SK-N-SH (cell line): ENCODE measurements around the gene GRIN2C. TPM values are rescaled to one million over a fixed set of nuclear protein-coding genes. Genes with fewer than 3 reads are reported as not detected.

Source experiments
- CTCF ChIA-PET: fragments of 300-600, 350-600 bp; formaldehyde crosslinking; extraction: SDS; loops from one replicate; lab custom pipeline; 2021; lab: Yijun Ruan, JAX
- POLR2A ChIA-PET: fragments of 350-600 bp; sonication (Branson Sonifier 250); formaldehyde crosslinking; extraction: SDS; loops from one replicate; lab custom pipeline; 2020; ENCODE audit warnings: antibody characterized with exemption, inconsistent platforms; lab: Yijun Ruan, JAX
- DNase-seq: peaks from one replicate; pipeline ENCODE4 v3.0.0; 2012
- H2AFZ ChIP-seq: fragments of 200-600 bp; sonication (generic); 2 replicates; pipeline ENCODE4 v1.8.1; 2016; ENCODE audit warnings: antibody characterized with exemption, mild to moderate bottlenecking, low read depth
- H3F3A ChIP-seq: fragments of 200-600 bp; sonication (generic); replicated peaks from 2 replicates; pipeline ENCODE3; 2016; ENCODE audit warnings: antibody characterized with exemption, mild to moderate bottlenecking; ENCODE audit not compliant: insufficient read depth
- H3K27ac ChIP-seq, 2 experiments: fragments of 200-500 bp in 1 of 2; fragments of 200-600 bp in 1 of 2; sonication (Bioruptor generic) in 1 of 2; sonication (generic), shearing (Covaris generic) in 1 of 2; 2 replicates each; pipeline versions ENCODE4 v1.5.1 to v1.6.1; 2014 to 2016; ENCODE audit warnings: low read depth in 2 of 2, inconsistent platforms in 1 of 2, low read length in 1 of 2, mild to moderate bottlenecking in 1 of 2, mixed read lengths in 1 of 2
- H3K27me3 ChIP-seq: fragments of 200-600 bp; sonication (generic), shearing (Covaris generic); 2 replicates; pipeline ENCODE4 v1.6.1; 2016; ENCODE audit warnings: mixed run types; ENCODE audit not compliant: insufficient read depth
- H3K36me3 ChIP-seq, 2 experiments: fragments of 200-500 bp in 1 of 2; fragments of 200-600 bp in 1 of 2; sonication (Bioruptor generic) in 1 of 2; sonication (generic) in 1 of 2; replicated peaks in 1 of 2; 2 replicates each; pipeline versions ENCODE3 to v1.5.1; 2014 to 2016; ENCODE audit warnings: low read length in 1 of 2, mild to moderate bottlenecking in 1 of 2; ENCODE audit not compliant: insufficient read depth in 2 of 2, control insufficient read depth in 1 of 2
- H3K4me1 ChIP-seq, 2 experiments: fragments of 200-500 bp in 1 of 2; fragments of 200-600 bp in 1 of 2; sonication (Bioruptor generic) in 1 of 2; sonication (generic), shearing (Covaris generic) in 1 of 2; 2 replicates each; pipeline versions ENCODE4 v1.5.1 to v1.6.1; 2014 to 2016; ENCODE audit warnings: low read depth in 1 of 2, low read length in 1 of 2, mixed run types in 1 of 2; ENCODE audit not compliant: insufficient read depth in 2 of 2, control insufficient read depth in 1 of 2
- H3K4me2 ChIP-seq: fragments of 200-600 bp; sonication (generic), shearing (Covaris generic); 2 replicates; pipeline ENCODE4 v1.6.1; 2017; ENCODE audit warnings: mixed run types
- H3K4me3 ChIP-seq, 2 experiments: fragments of 200-500 bp in 1 of 2; fragments of 200-600 bp in 1 of 2; sonication (Bioruptor generic) in 1 of 2; sonication (generic), shearing (Covaris generic) in 1 of 2; 2 replicates each; pipeline versions ENCODE4 v1.5.1 to v1.8.1; 2014 to 2016; ENCODE audit warnings: low read depth in 2 of 2, inconsistent platforms in 1 of 2, low read length in 1 of 2, mild to moderate bottlenecking in 1 of 2, mixed read lengths in 1 of 2, moderate library complexity in 1 of 2
- H3K79me2 ChIP-seq: fragments of 200-600 bp; sonication (generic); 2 replicates; pipeline ENCODE4 v1.8.1; 2017; ENCODE audit warnings: mild to moderate bottlenecking; ENCODE audit not compliant: insufficient read depth
- H3K9ac ChIP-seq: fragments of 200-600 bp; sonication (generic); 2 replicates; pipeline ENCODE4 v1.6.1; 2017; ENCODE audit warnings: mixed run types
- H3K9me2 ChIP-seq: fragments of 200-600 bp; sonication (generic); 2 replicates; pipeline ENCODE4 v1.6.1; 2017; ENCODE audit warnings: mixed run types
- H3K9me3 ChIP-seq: fragments of 200-600 bp; sonication (generic); 2 replicates; pipeline ENCODE4 v1.6.1; 2017; ENCODE audit warnings: mixed run types, mild to moderate bottlenecking, moderate library complexity
- H4K20me1 ChIP-seq: fragments of 200-600 bp; sonication (generic); 2 replicates; pipeline ENCODE4 v1.6.1; 2017; ENCODE audit warnings: mild to moderate bottlenecking, mixed run types; ENCODE audit not compliant: insufficient read depth
- ELF1 ChIP-seq: IDR thresholded peaks from 2 replicates; pipeline ENCODE4 v1.4.0; 2012
- EP300 ChIP-seq, 2 experiments: IDR thresholded peaks; 2 replicates each; pipeline versions ENCODE4 v1.4.0 to v1.6.1; 2012; ENCODE audit warnings: borderline replicate concordance in 1 of 2, low read depth in 1 of 2, low read length in 1 of 2
- FOSL2 ChIP-seq: IDR thresholded peaks from 2 replicates; pipeline ENCODE4 v1.4.0; 2012; ENCODE audit warnings: low read depth, mild to moderate bottlenecking, moderate library complexity, borderline replicate concordance
- FOXM1 ChIP-seq: IDR thresholded peaks from 2 replicates; pipeline ENCODE4 v1.4.0; 2012; ENCODE audit warnings: low read depth, mild to moderate bottlenecking
- MEF2A ChIP-seq: IDR thresholded peaks from 2 replicates; pipeline ENCODE4 v1.4.0; 2012; ENCODE audit warnings: low read depth, borderline replicate concordance
- NFIC ChIP-seq: IDR thresholded peaks from 2 replicates; pipeline ENCODE4 v1.4.0; 2012; ENCODE audit warnings: borderline replicate concordance
- RCOR1 ChIP-seq: fragments of 150-350 bp; IDR thresholded peaks from 2 replicates; pipeline ENCODE4 v1.6.1; 2017; ENCODE audit warnings: antibody characterized with exemption, low read length
- REST ChIP-seq: IDR thresholded peaks from 2 replicates; pipeline ENCODE4 v1.6.1; 2012; ENCODE audit warnings: mild to moderate bottlenecking, low read depth, low read length, moderate library complexity
- RXRA ChIP-seq: IDR thresholded peaks from 2 replicates; pipeline ENCODE4 v1.4.0; 2012; ENCODE audit warnings: low read depth, mild to moderate bottlenecking, borderline replicate concordance
- SIN3A ChIP-seq: IDR thresholded peaks from 2 replicates; pipeline ENCODE4 v1.6.1; 2012; ENCODE audit warnings: low read depth, mild to moderate bottlenecking, low read length, moderate library complexity, borderline replicate concordance
- SMC3 ChIP-seq: IDR thresholded peaks from 2 replicates; pipeline ENCODE4 v1.6.1; 2012; ENCODE audit warnings: low read depth, low read length, improper control_type of control experiment
- TAF1 ChIP-seq: IDR thresholded peaks from 2 replicates; pipeline ENCODE4 v1.6.1; 2012; ENCODE audit warnings: low read depth, mild to moderate bottlenecking, low read length, moderate library complexity, borderline replicate concordance
- TCF12 ChIP-seq: IDR thresholded peaks from 2 replicates; pipeline ENCODE4 v1.4.0; 2012
- USF1 ChIP-seq: IDR thresholded peaks from 2 replicates; pipeline ENCODE4 v1.4.0; 2012; ENCODE audit warnings: low read depth, borderline replicate concordance
- WGBS: methylation state at CpG from one replicate; pipeline ENCODE4 v1.1.6; 2017; ENCODE audit warnings: low lambda C conversion rate; 5-methylcytosine and 5-hydroxymethylcytosine counted together
- polyA plus RNA-seq, 3 experiments: library from polyadenylated mRNA; depleted of rRNA; stranded (reverse); fragments of >200 nt; gene quantifications; 2 replicates each; pipeline ENCODE4 v1.2.3, GENCODE V29; 2012
- TF ChIP-seq, protein P1 (sequence below): fragments of 150-350 bp; IDR thresholded peaks from 2 replicates; pipeline ENCODE4 v1.6.1; 2016; ENCODE audit warnings: mild to moderate bottlenecking, low read depth, low read length

Gene GRIN2C
- polyA plus RNA-seq, 1 of the 3 experiments (the other 2 are of a cell fraction), result 0.39 TPM

DNA sequence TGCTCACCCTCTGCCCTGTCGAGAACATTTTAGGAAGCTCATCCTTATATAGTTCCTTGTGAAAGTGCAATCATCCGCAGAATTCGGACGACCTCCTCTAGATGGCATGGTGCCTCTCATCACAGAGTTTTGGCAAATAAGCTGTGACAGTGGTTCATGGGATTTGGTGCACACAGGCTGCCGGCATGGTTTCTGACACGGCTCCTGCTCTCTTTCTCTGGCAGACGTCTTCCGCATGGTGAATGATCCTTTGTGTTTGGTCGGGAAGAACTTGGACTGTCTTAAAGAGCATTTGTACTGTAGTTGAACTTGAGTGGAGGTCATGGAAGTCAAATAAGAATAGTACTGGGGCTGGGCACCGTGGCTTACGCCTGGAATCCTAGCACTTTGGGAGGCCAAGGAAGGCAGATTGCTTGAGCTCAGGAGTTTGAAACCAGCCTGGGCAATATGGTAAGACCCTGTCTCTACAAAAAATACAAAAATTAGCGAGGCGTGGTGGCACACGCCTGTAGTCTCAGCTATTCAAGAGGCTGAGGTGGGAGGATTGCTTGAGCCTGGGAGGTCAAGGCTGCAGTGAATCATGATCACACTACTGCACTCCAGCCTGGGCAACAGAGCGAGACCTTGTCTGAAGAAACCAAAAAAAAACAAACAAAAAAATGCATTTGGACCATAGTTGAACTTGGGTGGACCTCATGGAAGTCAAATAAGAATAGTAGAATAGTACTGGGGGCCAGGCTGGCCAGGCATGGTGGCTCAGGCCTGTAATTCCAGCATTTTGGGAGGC is 48.8 kb downstream of the GRIN2C start:
- WGBS, result over 99% methylated on average over 15 of the region's 15 CpGs
- no peak for DNase-seq
- no peak overlapping the region for H2AFZ ChIP-seq
- TF ChIP-seq SIN3A (no peak), ELF1 (no peak), NFIC (no peak), USF1 (no peak), EP300 (IDR thresholded peaks at IDR 0.05; ENCODE audit: borderline replicate concordance in 1 of 2, low read depth in 1 of 2, low read length in 1 of 2) (no peak), SMC3 (no peak)
- TF ChIP-seq, protein P1, sequence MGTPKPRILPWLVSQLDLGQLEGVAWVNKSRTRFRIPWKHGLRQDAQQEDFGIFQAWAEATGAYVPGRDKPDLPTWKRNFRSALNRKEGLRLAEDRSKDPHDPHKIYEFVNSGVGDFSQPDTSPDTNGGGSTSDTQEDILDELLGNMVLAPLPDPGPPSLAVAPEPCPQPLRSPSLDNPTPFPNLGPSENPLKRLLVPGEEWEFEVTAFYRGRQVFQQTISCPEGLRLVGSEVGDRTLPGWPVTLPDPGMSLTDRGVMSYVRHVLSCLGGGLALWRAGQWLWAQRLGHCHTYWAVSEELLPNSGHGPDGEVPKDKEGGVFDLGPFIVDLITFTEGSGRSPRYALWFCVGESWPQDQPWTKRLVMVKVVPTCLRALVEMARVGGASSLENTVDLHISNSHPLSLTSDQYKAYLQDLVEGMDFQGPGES, result no peak
- POLR2A ChIA-PET, result no interaction called here
- H3K27ac ChIP-seq, result no peak overlapping the region
- no peaks in the 10 kb centered on the region for H3F3A ChIP-seq
- no peaks in the 10 kb centered on the region for H3K27me3 ChIP-seq
- no peaks in the 10 kb centered on the region for H3K9me3 ChIP-seq
- H4K20me1 ChIP-seq, result no peaks in the 10 kb centered on the region
- no peaks in the 10 kb centered on the region for H3K79me2 ChIP-seq
- H3K4me1 ChIP-seq, result peaks cover 0 to 29% of the 10 kb centered on the region in 2 experiments; a peak in 2 of 4 replicates
- H3K9ac ChIP-seq, result no peak overlapping the region
- CTCF ChIA-PET, result interaction anchor here (0.7 to 98.1 kb wide), 8 partner anchors 10 to 245 kb away, joined by 3 to 3869 read pairs (median 5); partner anchors contain the start of genes FDXR and GRIN2C
- H3K4me3 ChIP-seq, result no peak overlapping the region
- H3K9me2 ChIP-seq, result no peaks in the 10 kb centered on the region
- peaks cover 0 to 5% of the 10 kb centered on the region in 2 experiments for H3K36me3 ChIP-seq
- H3K4me2 ChIP-seq, result no peak overlapping the region

DNA sequence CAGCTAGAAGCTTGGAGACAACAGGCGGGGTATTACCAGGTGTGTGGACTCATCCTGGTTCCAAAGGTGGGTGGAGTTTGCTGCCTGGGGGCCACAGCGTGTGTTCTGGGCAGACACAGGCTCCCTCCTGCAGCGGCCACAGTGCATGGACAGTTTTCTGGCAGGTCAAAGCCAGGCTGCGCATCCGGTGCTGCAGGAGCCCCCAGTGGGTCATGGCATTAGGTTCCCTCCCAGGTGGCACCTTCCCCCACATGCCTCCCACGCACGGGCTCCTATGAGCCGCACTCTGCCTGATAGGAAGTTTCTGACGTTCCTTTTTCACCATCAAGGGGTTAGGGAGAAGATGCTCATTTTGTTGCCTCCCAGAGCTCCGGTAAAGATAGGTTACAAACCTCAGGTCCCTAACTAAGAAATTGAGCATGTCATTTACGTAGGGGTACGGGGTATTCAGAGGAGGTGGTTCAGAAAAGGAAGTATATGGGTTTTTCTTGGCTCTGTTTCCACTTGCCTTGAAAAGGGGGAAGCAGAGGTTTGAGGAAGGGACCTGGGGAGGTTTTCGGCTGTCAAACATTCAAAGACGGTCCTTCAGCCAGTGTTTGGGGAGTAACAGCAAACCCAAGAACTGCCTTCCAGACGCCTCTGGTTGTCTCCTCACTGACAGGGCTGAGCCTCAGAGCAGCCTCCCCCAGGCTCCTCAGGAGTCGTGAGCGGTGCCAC is 50.8 kb downstream of the GRIN2C start:
- peaks cover 0 to 7% of the 10 kb centered on the region in 2 experiments for H3K36me3 ChIP-seq
- 94% methylated on average over 11 of the region's 17 CpGs for WGBS
- peaks cover 0 to 48% of the 10 kb centered on the region in 2 experiments; a peak in 2 of 4 replicates for H3K4me1 ChIP-seq
- no peak overlapping the region for H3K4me2 ChIP-seq
- no peak overlapping the region for H3K9ac ChIP-seq
- H3F3A ChIP-seq, result no peaks in the 10 kb centered on the region
- ChIA-PET POLR2A (interaction anchor here (2.0 kb wide), 1 partner anchor 64 kb away, joined by 11 read pairs; the partner anchor contains the start of gene FDXR), CTCF (interaction anchor here (1.0 to 98.1 kb wide), 10 partner anchors 12 to 82 kb away, joined by 3 to 3869 read pairs (median 10); partner anchors contain the start of genes FDXR, GRIN2C and RAB37)
- no peak for DNase-seq
- no peak overlapping the region for H3K4me3 ChIP-seq
- H3K27me3 ChIP-seq, result no peaks in the 10 kb centered on the region
- H4K20me1 ChIP-seq, result no peaks in the 10 kb centered on the region
- no peak overlapping the region; a peak in 1 of 4 replicates for H3K27ac ChIP-seq
- H3K9me3 ChIP-seq, result no peaks in the 10 kb centered on the region
- H3K79me2 ChIP-seq, result no peaks in the 10 kb centered on the region
- H2AFZ ChIP-seq, result no peak overlapping the region
- no peaks in the 10 kb centered on the region for H3K9me2 ChIP-seq
- no peak for TF ChIP-seq FOXM1
- TF ChIP-seq FOSL2, result no peak
- no peak for TF ChIP-seq EP300 (IDR thresholded peaks at IDR 0.05; ENCODE audit: borderline replicate concordance in 1 of 2, low read depth in 1 of 2, low read length in 1 of 2)
- no peak for TF ChIP-seq TCF12
- no peak for TF ChIP-seq RCOR1
- TF ChIP-seq TAF1, result no peak
- no peak for TF ChIP-seq MEF2A
- no peak for TF ChIP-seq REST
- no peak for TF ChIP-seq USF1
- no peak for TF ChIP-seq RXRA
